Measurements from ENCODE around the gene GPALPP1.
"Not testable (repeated sequence)": the region's sequence is repeated elsewhere in the genome, so short reads cannot be mapped to it uniquely, and the experiment has no call there.

The GPALPP1 gene

DNA sequence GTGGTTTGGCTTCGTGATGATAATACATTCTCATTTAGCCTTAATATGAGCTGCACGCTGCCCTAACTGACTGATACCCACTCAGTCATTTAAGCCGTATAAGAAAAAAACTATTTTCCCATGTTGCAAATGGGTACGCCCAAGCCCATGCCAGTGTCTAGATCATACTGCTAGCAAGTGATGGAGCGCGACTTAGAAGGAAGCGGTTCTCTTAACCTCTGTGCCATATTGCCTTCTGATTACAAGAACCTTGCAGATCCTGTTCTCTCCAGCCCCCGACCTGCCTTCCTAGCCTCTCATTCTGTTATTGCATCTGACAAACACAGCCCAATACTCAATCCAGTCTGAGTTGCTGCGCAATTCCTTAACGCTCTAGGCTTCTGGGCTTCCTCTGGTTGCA lies 603 bp downstream of the GPALPP1 start:
- peak; percentile 4 for DNase-seq
- in situ Hi-C loops (cut with HindIII; ENCODE audit: low pct_ligation_motif_present, low pct_unique_long_range_greater_than_20kb, low sequenced_read_pairs): no loop called here

DNA sequence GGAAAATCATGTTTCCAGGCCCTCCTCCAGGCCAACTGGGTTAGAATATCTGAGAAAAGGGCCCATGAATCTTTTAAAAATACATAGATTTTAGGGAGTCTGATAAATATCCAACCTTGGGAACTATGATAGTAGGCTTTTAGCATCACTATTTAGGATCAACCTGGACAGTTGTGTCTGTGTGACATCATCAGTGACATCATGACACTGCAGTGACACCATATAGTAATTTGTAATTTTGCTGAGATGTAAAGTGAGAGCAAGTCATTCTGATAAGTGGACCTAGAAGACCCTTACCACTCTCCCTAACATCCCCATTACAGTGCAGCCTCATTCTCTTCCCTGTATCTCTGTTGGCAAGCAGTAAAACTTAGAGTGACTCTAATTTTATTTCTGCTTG lies 14.1 kb downstream of the GPALPP1 start:
- no peak for DNase-seq
- in situ Hi-C loops (cut with HindIII; ENCODE audit: low pct_ligation_motif_present, low pct_unique_long_range_greater_than_20kb, low sequenced_read_pairs): no loop called here

DNA sequence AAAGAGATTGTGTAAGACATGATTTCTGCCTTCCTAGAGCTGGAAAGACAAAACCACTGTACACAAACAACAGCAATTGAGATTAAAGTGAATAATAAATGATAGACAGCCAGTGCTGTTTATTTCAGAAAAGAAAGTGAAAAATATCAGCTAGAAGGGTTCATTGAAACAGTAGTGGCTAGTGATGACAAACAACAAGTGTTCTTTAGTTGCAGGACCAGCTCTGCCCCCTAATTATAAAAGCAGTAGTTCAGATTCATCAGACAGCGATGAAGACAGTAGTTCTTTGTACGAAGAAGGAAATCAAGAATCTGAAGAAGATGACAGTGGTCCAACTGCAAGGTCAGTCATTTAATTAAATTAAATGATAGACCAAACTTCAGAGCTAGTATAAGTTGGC lies 14.8 kb downstream of the GPALPP1 start:
- in situ Hi-C loops (cut with HindIII; ENCODE audit: low pct_ligation_motif_present, low pct_unique_long_range_greater_than_20kb, low sequenced_read_pairs): no loop called here
- DNase-seq: no peak

DNA sequence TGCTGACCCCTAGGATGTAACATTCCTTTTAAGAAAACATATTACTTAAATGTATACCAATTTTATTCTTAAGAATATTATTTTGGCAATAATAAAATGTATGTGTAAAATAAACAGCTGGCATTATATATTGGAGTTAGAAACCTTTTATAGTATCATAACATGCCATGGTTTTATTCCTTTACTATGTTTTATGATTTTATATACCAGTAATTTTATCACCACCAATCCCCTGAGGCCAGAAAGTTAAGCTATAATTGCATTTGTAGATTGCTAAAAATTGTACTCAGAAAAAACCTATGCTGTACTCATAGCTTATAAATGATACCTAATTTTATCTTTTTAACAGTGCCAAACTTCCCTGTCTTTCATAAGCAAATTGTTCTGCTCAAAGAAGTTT lies 17.9 kb downstream of the GPALPP1 start:
- DNase-seq: no peak
- in situ Hi-C loops (cut with HindIII; ENCODE audit: low pct_ligation_motif_present, low pct_unique_long_range_greater_than_20kb, low sequenced_read_pairs): no loop called here

DNA sequence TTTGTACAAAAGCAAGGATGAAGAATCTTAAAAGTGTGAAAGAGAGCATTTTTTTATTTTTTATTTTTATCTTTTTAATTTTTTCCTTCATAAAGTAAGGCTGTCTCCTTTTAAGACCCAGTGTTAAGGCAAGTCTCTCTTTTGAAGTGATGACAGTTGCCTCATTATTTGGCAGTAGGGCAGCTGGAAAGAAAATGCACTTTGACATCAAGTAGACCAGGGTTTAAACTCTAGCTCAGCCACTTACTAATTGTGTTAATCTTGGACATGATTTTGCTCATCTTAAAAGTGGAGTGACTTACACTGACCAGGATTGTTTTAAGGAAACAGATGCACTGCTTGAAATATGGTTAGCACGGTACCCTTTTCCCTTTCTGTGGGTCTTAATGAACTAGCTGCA lies 18.5 kb downstream of the GPALPP1 start:
- DNase-seq: no peak
- in situ Hi-C loops (cut with HindIII; ENCODE audit: low pct_ligation_motif_present, low pct_unique_long_range_greater_than_20kb, low sequenced_read_pairs): no loop called here

DNA sequence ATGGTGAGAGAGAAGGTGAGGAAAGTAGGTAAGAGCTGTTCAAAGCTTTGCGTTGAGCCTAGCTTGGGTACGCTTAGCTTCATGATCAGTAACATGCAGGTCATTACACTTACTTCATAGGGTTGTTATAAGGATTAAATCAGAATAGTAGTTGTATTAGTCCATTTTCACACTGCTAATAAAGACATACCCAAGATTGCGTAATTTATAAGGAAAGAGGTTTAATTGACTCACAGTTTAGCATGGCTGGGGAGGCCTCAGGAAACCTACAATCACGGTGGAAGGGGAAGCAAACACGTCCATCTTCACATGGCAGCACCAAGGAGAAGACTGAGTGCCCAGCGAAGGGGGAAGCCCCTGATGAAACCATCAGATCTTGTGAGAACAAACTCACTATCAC lies 21.9 kb downstream of the GPALPP1 start:
- in situ Hi-C loops (cut with HindIII; ENCODE audit: low pct_ligation_motif_present, low pct_unique_long_range_greater_than_20kb, low sequenced_read_pairs): no loop called here
- DNase-seq: no peak

DNA sequence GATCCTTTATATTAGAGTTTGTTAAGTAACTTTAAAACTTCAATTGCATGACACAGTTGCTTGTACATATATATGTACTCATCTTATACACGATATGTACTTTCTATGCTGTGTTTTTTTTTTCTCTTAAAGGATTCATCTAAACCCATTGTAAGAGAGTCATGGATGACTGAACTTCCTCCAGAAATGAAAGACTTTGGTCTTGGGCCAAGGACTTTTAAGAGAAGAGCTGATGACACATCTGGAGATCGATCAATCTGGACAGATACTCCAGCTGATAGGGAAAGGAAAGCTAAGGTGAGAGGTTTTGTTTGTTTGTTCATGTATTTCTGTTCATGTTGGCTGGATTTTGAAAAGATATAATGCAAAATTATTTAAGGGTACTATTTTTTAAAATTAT lies 26.0 kb downstream of the GPALPP1 start:
- DNase-seq: peak; percentile 12
- in situ Hi-C loops (cut with HindIII; ENCODE audit: low pct_ligation_motif_present, low pct_unique_long_range_greater_than_20kb, low sequenced_read_pairs): no loop called here

DNA sequence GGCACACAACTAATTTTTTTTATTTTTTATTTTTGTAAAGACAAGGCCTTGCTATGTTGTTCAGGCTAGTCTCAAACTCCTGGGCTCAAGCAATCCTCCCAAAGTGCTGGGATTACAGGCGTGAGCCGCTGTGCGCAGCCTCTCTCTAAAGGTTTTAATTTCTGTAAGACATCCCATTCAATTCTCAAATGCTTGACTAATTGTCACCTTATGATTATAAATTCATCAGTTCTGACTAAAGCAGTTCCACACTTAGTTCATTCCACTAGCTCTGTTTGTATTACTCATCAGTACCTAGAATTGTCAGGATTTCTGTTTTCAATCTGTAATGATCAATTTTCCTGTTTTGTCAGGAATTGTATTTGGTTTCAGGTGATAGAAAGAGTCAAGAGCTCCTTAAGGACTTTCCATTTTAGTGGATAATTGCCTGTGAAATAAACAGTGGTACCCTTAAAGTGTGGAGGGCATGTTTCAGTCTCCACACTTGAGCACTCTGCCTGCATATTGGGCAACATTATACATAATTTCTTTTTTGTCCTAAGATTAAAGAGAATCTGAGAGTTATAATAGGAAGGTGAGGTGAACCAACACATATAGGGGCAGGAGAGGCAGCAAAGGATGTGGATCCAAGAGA lies 27.6 kb downstream of the GPALPP1 start:
- in situ Hi-C loops (cut with HindIII; ENCODE audit: low pct_ligation_motif_present, low pct_unique_long_range_greater_than_20kb, low sequenced_read_pairs): no loop called here
- DNase-seq: no peak

DNA sequence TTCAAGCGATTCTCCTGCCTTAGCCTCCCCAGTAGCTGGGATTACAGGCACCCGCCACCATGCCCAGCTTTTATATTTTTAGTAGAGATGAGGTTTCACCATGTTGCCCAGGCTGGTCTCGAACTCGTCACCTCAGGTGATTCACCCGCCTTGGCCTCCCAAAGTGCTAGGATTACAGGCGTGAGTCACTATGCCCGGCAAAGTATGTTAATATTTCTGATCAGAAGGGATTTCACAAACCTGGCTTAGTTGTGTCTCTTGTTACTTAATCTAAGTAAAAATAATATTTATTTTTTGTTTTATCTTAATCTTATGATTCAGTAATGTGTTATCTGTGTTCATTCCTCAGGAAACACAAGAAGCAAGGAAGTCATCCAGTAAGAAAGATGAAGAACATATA lies 30.6 kb downstream of the GPALPP1 start:
- DNase-seq; in situ Hi-C loops (cut with HindIII; ENCODE audit: low pct_ligation_motif_present, low pct_unique_long_range_greater_than_20kb, low sequenced_read_pairs): not testable (repeated sequence)

DNA sequence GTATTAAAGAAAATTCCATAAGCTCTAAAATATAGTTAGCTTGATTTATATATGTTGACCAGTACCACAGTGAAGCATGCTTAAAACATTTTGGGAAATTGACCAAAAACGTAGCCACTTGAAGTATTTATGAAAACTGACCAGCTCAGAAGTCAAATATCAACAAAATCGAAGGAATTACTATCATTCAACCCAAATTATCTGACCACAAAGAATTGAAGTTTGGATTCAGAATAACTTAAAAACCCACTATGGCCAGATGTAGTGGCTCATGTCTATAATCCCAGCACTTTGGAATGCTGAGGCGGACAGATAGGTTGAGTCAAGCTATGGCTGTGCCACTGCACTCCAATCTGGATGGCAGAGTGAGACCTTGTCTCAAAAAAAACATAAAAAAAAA lies 31.9 kb downstream of the GPALPP1 start:
- DNase-seq: no peak
- in situ Hi-C loops (cut with HindIII; ENCODE audit: low pct_ligation_motif_present, low pct_unique_long_range_greater_than_20kb, low sequenced_read_pairs): no loop called here

DNA sequence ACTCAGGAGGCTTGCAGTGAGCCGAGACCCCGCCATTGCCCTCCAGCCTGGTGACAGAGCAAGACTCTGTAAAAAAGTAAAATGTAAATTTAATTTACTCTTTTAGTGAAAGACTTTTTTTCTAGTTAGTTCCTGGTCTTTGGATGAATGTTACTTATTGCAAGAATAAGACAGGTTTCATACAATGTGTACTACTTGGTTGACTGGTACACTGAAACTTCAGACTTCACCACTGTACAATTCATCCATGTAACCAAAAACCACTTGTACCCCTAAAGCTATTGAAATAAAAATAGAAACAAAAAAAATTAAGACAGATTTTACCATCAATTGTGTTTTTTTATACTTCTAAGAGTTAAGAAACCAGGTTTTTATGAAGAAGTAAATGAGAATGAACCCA lies 35.5 kb downstream of the GPALPP1 start:
- in situ Hi-C loops (cut with HindIII; ENCODE audit: low pct_ligation_motif_present, low pct_unique_long_range_greater_than_20kb, low sequenced_read_pairs): no loop called here
- no peak for DNase-seq

DNA sequence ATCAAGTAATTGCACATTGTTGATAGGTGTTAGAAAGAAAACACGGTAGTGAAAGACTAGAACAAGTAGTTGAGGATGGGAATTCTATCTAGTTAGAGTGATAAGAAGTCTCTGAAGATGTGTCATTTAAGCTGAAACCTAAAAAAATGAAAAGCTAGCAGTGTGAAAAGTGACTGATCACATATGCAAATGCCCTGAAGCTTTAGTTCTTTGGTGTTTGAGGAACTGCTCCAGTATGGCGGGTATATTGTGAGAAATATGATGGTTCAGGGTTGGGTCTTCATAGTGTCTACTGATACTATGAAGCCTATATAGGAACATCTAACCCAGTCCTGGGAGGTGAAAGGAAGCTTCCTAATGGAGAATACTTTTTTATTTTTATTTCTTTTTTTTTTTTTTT lies 45.0 kb downstream of the GPALPP1 start:
- DNase-seq: no peak
- in situ Hi-C loops (cut with HindIII; ENCODE audit: low pct_ligation_motif_present, low pct_unique_long_range_greater_than_20kb, low sequenced_read_pairs): no loop called here

DNA sequence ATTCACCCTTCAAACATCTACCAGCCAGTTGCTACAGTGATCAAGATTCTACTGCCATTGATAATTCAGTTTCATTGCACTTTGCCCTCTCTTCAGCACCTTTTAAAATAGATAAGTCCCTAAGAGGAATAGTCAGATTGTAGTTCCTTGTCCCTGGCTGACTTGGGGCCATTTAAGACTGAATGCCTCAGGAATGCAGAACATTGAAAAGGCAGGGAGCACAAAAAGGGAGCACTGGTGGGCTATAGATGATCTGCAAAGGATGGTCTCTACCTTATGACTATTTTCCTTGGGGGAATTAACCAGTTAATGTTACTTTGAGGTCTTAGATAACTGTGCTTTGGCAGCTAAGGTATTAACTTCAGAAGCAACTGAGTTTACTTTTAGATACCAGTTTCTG lies 46.9 kb downstream of the GPALPP1 start:
- in situ Hi-C loops (cut with HindIII; ENCODE audit: low pct_ligation_motif_present, low pct_unique_long_range_greater_than_20kb, low sequenced_read_pairs): no loop called here

DNA sequence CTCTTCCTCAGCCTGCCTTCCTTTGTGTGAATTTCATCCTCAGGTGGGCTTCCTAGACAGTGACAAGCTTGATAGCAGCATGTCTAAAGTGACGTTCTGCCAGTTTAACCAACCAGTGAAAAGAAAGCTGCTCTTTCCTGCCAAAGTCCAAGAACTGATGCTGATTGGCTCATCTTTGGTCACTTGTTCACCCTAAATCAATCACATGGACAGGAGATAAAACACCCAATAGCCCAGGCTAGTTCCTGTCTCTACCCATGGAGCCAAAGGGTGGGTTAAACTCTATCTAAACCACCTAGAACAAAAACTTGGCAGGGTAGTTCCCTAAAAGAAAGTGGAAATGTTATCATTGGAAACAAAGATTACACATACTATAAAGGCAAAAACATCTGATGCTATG lies 50.8 kb downstream of the GPALPP1 start:
- no peak for DNase-seq
- in situ Hi-C loops (cut with HindIII; ENCODE audit: low pct_ligation_motif_present, low pct_unique_long_range_greater_than_20kb, low sequenced_read_pairs): no loop called here

More for the DNA sequence above, 46.9 kb downstream of the GPALPP1 start:
- no peak for DNase-seq

DNA sequence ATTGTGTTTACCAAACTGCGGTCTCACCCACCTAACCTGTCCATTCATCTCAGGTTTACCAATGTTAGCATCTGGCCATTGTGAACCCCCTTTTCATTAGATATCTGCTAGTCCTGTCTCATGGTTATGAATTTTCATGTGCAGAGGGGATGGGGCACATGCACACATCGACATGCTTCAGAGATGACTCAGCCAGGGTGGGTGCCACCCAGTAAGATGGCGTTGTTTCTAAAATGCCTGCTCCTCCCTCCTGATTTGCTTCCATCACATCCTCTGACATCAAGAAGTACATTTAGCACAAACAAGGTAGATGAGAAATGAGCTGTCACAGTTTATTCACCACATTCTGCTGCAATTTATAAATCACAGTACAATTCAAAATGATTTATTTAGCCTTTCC lies 51.3 kb downstream of the GPALPP1 start:
- DNase-seq: peak; percentile 7
- in situ Hi-C loops (cut with HindIII; ENCODE audit: low pct_ligation_motif_present, low pct_unique_long_range_greater_than_20kb, low sequenced_read_pairs): no loop called here

DNA sequence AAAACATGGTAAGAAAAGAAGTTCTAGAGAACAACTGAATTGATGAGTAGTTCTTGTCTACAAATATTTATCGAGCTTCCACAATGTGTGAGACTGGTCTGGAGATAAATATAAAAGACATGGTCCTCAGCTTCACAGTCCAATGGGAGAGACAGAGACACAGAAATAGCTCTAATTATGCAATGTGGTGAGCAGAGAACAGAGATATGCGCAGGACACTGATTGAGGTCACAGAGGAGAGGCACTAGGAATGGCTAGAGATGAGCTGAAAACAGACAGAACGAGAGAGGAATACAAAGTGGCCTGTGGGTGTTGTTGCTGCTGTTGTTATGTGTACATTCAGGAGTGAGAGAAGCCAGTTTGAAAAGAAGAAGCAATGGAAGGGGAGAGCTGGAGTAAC lies 53.2 kb downstream of the GPALPP1 start:
- no peak for DNase-seq
- in situ Hi-C loops (cut with HindIII; ENCODE audit: low pct_ligation_motif_present, low pct_unique_long_range_greater_than_20kb, low sequenced_read_pairs): no loop called here

DNA sequence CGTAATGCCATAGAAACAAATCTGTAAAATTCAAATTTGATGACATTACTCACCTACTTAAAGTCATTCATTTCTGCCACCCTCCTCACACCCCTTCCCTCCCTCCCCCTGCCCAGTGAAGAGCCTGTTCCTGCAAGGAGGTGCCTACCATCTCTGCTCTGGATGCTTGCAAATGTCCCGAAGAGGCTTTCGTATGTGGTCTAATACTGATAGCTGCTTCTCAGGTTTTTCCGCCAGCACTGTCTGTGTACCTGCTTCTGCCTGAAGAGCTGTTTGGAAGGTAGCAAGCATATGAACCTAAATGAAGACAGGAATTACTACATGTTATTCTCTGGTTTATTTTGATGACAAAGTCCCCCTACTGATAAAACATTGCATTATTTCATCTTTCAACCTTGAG lies 57.1 kb downstream of the GPALPP1 start:
- in situ Hi-C loops (cut with HindIII; ENCODE audit: low pct_ligation_motif_present, low pct_unique_long_range_greater_than_20kb, low sequenced_read_pairs): no loop called here
- DNase-seq: no peak

DNA sequence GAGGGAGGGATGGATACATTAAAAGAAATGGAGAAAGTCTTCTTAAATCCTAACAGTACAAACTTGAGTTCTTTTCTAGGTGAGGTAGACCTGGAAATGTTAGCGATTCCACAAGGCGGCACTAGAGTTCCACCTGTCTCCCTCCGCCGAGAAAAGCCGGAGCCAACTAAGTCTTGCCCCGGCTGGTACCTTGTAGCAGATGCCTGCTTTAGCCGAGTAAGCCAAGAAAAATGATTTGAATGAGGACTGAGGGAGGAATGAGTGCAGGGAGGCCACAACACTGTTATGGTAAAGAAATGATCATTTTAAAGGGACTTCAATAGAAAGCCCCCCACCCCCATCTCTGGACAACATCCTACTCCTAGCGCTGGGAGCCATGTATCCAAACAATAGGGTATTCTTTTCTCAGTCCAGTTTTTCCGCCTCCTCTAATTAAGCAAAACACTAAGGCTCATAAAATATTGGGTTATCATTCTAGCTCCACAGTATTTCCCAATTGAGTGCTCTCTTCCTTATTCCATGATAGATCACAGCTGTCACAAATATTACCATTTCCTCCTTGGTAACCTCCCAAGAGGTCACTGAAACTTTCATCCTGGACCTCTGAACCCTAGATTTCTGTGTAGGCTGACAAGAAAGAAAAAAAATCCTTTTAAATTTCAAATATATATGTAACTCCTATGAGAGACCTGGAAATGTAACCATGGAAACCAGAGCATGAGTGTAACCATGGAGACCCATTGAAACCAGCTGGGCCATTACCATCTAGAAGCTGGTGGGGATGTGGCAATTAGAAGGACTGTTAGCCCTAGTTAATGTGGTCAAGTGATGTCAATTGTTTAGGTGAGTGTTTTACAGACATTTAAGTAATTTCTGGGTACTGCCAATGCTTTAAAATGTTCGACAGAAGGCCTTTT lies 58.3 kb downstream of the GPALPP1 start:
- in situ Hi-C loops (cut with HindIII; ENCODE audit: low pct_ligation_motif_present, low pct_unique_long_range_greater_than_20kb, low sequenced_read_pairs): no loop called here
- DNase-seq: peak; percentile 79

DNA sequence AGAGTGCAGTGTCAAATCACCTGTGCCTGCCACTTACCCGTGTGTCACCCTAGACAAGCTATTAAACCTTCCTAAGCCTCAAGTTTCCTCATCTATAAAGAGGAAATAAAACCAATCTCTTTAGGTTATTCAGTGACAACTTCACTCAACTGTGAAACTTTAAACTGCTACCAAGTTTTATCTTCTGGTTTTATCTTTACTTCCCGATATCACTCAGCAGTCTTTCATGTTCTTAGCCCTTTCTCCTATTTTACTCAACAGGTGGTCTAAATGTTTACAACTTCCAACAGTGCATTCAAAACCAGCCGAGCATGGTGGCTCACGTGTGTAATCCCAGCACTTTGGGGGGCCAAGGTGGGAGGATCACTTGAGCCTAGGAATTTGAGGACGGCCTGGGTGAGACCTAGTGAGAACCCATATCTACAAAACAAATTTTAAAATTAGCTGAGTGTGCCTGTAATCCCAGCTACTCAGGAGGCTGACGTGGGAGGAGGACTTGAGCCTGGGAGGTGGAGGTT lies 59.6 kb downstream of the GPALPP1 start:
- in situ Hi-C loops (cut with HindIII; ENCODE audit: low pct_ligation_motif_present, low pct_unique_long_range_greater_than_20kb, low sequenced_read_pairs): no loop called here
- DNase-seq: no peak

DNA sequence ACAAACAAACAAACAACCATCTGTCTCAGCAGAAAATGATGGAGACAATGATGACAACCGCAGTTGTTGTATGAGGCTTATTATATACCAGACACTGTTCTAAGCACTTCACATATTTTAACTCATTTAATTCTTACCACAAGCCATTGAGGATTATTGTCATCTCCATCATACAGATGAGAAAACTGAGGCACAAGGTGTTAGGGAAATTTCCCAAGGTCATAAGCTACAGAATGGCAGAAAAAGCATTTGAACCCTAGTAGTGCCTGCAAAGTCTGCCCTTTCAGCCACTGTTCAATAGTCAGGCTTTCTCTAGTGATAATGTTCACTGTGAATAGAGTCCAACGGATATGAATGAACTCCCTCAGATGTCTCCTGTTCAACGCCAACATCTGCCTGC lies 60.1 kb downstream of the GPALPP1 start:
- DNase-seq: no peak
- in situ Hi-C loops (cut with HindIII; ENCODE audit: low pct_ligation_motif_present, low pct_unique_long_range_greater_than_20kb, low sequenced_read_pairs): no loop called here

Data from ACHN (cell line).